K562 (cell line): ENCODE measurements around the gene AIG1. TPM values are rescaled to one million over a fixed set of nuclear protein-coding genes. Genes with fewer than 3 reads are reported as not detected.

Experiments used
- ATAC-seq: fragments of 200-7000 bp; cut with Tn5 transposase; 3 replicates; pipeline ENCODE4 v1.9.1; 2020; ENCODE audit warnings: moderate library complexity
- BruUV-seq: library from RNA; stranded (reverse); fragments of 400-500 nt; replicated peaks from 2 replicates; lab custom pipeline; 2021; lab: Mats Ljungman, UMichigan
- CTCF ChIA-PET: fragments of 300-600 bp; formaldehyde crosslinking; extraction: SDS; loops from one replicate; lab custom pipeline; 2021; ENCODE audit warnings: low intra/inter-chr PET ratio; lab: Yijun Ruan, JAX
- POLR2A ChIA-PET: fragments of 300-600, 350-650 bp; sonication (Branson Sonifier 250); formaldehyde crosslinking; extraction: SDS; loops from one replicate; lab custom pipeline; 2021; ENCODE audit warnings: antibody characterized with exemption, inconsistent platforms; lab: Yijun Ruan, JAX
- DNase-seq, 4 experiments: peaks; one replicate each; pipeline versions ENCODE4 v3.0.0 to v3.0.0-alpha.2; 2011 to 2018; ENCODE audit warnings: low spot score in 3 of 4, mixed read lengths in 3 of 4; ENCODE audit errors: extremely low read depth in 1 of 4
- FAIRE-seq: peaks from 2 replicates; lab custom pipeline; 2011; peaks lifted over from hg19 to GRCh38; lab: Jason Lieb, UNC
- H2AFZ ChIP-seq: 2 replicates; pipeline ENCODE4 v1.6.0; 2011; ENCODE audit warnings: low read depth, low read length, control low read depth, inconsistent platforms
- H3K27ac ChIP-seq: fragments of 200-600 bp; 3 replicates; pipeline ENCODE4 v1.8.0; 2011; ENCODE audit warnings: low read depth, mild to moderate bottlenecking, control low read depth, inconsistent platforms, low read length, moderate library complexity, mixed read lengths; ENCODE audit errors: extremely low read depth
- H3K27me3 ChIP-seq, 2 experiments: fragments of 300-600 bp in 1 of 2; 2 replicates in 1 of 2; 3 replicates in 1 of 2; pipeline versions ENCODE4 v1.6.0 to v1.8.0; 2011; ENCODE audit warnings: inconsistent platforms in 2 of 2, low read length in 2 of 2, mild to moderate bottlenecking in 1 of 2, mixed read lengths in 1 of 2, moderate library complexity in 1 of 2; ENCODE audit not compliant: control insufficient read depth in 2 of 2, insufficient read depth in 2 of 2
- H3K36me3 ChIP-seq: fragments of 300-600 bp; 3 replicates; pipeline ENCODE4 v1.8.0; 2011; ENCODE audit warnings: mild to moderate bottlenecking, low read length, inconsistent platforms; ENCODE audit not compliant: control insufficient read depth, insufficient read depth
- H3K4me1 ChIP-seq, 2 experiments: fragments of 200-600 bp in 1 of 2; replicated peaks in 1 of 2; 2 replicates in 1 of 2; 3 replicates in 1 of 2; pipeline versions ENCODE4 v1.5.1 to v1.8.0; 2011; ENCODE audit warnings: inconsistent platforms in 2 of 2, low read length in 2 of 2, mild to moderate bottlenecking in 1 of 2, mixed read lengths in 1 of 2, moderate library complexity in 1 of 2; ENCODE audit not compliant: control insufficient read depth in 2 of 2, insufficient read depth in 2 of 2
- H3K4me2 ChIP-seq: 2 replicates; pipeline ENCODE4 v1.6.1; 2011; ENCODE audit warnings: low read length, control low read depth, inconsistent platforms, mixed read lengths; ENCODE audit not compliant: insufficient read depth
- H3K4me3 ChIP-seq: fragments of 200-600 bp; sonication (generic), shearing (Covaris generic); 2 replicates; pipeline ENCODE4 v1.5.1; 2016; ENCODE audit warnings: control low read depth, inconsistent platforms
- H3K79me2 ChIP-seq: fragments of 200-600 bp; 3 replicates; pipeline ENCODE4 v1.8.0; 2011; ENCODE audit warnings: low read length, inconsistent platforms; ENCODE audit not compliant: control insufficient read depth, insufficient read depth
- H3K9ac ChIP-seq, 2 experiments: 2 replicates each; pipeline versions ENCODE4 v1.6.0 to v1.6.1; 2011; ENCODE audit warnings: low read depth in 2 of 2, low read length in 2 of 2, control low read depth in 1 of 2, inconsistent platforms in 1 of 2, mild to moderate bottlenecking in 1 of 2, mixed read lengths in 1 of 2; ENCODE audit not compliant: insufficient read depth in 1 of 2
- H3K9me1 ChIP-seq: one replicate; pipeline ENCODE4 v1.6.0; 2011; ENCODE audit warnings: inconsistent platforms, mild to moderate bottlenecking, low read length, moderate library complexity; ENCODE audit not compliant: control insufficient read depth, insufficient read depth
- H3K9me3 ChIP-seq: replicated peaks from 2 replicates; pipeline ENCODE4 v1.5.1; 2011; ENCODE audit warnings: low read depth, low read length, inconsistent platforms; ENCODE audit not compliant: control insufficient read depth, insufficient read depth
- H4K20me1 ChIP-seq: replicated peaks from 2 replicates; pipeline ENCODE4 v1.6.1; 2011; ENCODE audit warnings: low read length, inconsistent platforms, mixed read lengths; ENCODE audit not compliant: control insufficient read depth, insufficient read depth
- CEBPG ChIP-seq, 3 experiments: fragments of 200-800 bp in 1 of 3; sonication (Bioruptor generic) in 1 of 3; sonication (generic) in 1 of 3; formaldehyde crosslinking in 1 of 3; IDR thresholded peaks in 2 of 3; conservative IDR thresholded peaks in 1 of 3; 2 replicates each; pipeline versions ENCODE4 v1.6.1 to v1.8.0; 2016 to 2022; ENCODE audit warnings: missing compliant biosample characterization in 2 of 3, missing genetic modification characterization in 2 of 3, mild to moderate bottlenecking in 1 of 3, missing genetic modification reagents in 1 of 3
- E2F1 ChIP-seq: sonication (generic); formaldehyde crosslinking; IDR thresholded peaks from 2 replicates; pipeline ENCODE4 v1.8.1; 2023; ENCODE audit warnings: mild to moderate bottlenecking, missing genetic modification reagents, moderate library complexity
- E2F6 ChIP-seq, 2 experiments: IDR thresholded peaks; 2 replicates each; pipeline ENCODE4 v1.6.1; 2011; ENCODE audit warnings: borderline replicate concordance in 1 of 2, control low read depth in 1 of 2, low read depth in 1 of 2, low read length in 1 of 2, mild to moderate bottlenecking in 1 of 2, mixed read lengths in 1 of 2, moderate library complexity in 1 of 2; ENCODE audit not compliant: insufficient read depth in 1 of 2, insufficient read length in 1 of 2, poor library complexity in 1 of 2, severe bottlenecking in 1 of 2; ENCODE audit errors: extremely low read depth in 1 of 2
- E2F8 ChIP-seq: fragments of 450-650 bp; IDR thresholded peaks from 2 replicates; pipeline ENCODE4 v1.7.1; 2018; ENCODE audit warnings: mild to moderate bottlenecking, low read depth; ENCODE audit not compliant: partially characterized antibody
- HMGXB4 ChIP-seq: sonication (generic); formaldehyde crosslinking; IDR thresholded peaks from 2 replicates; pipeline ENCODE4 v1.8.1; 2023; ENCODE audit warnings: mild to moderate bottlenecking, missing genetic modification reagents
- OTX1 ChIP-seq: fragments of 450-650 bp; formaldehyde crosslinking; IDR thresholded peaks from 2 replicates; pipeline ENCODE4 v1.4.0; 2022; ENCODE audit warnings: mild to moderate bottlenecking
- RBM39 ChIP-seq: fragments of 200-400 bp; formaldehyde crosslinking; optimal IDR thresholded peaks from 2 replicates; pipeline ENCODE3; 2018; ENCODE audit warnings: low read depth, low read length
- TRIM25 ChIP-seq: fragments of 450-650 bp; IDR thresholded peaks from 2 replicates; pipeline ENCODE4 v1.7.0; 2016; ENCODE audit warnings: borderline replicate concordance
- ZNF280A ChIP-seq: fragments of 450-650 bp; IDR thresholded peaks from 2 replicates; pipeline ENCODE4 v1.6.1; 2018; ENCODE audit warnings: mild to moderate bottlenecking, low read depth; ENCODE audit not compliant: partially characterized antibody
- WGBS: fragments of 100-300 bp; shearing (Covaris generic); methylation state at CpG from one replicate; pipeline ENCODE4 v1.1.6; 2016; ENCODE audit warnings: low coverage, mixed read lengths; ENCODE audit not compliant: insufficient coverage; ENCODE audit errors: missing lambda C conversion rate; 5-methylcytosine and 5-hydroxymethylcytosine counted together
- in situ Hi-C: fragments of 300-500 bp; cut with MboI; formaldehyde crosslinking; loops from 4 replicates; pipeline ENCODE4 v1.15.0; 2018; ENCODE audit warnings: inconsistent platforms, mixed read lengths
- intact Hi-C: fragments of 100-400 bp; cut with micrococcal nuclease; formaldehyde crosslinking; loops from 2 replicates; pipeline ENCODE4 v1.14.2; 2022
- polyA plus RNA-seq, 8 experiments: library from polyadenylated mRNA; depleted of rRNA in 4 of 8; stranded (reverse) in 5 of 8; unstranded in 3 of 8; fragments of >200 nt; fragmentation: Nextera tagmentation in 2 of 8; fragmentation: Illumina TruSeq in 1 of 8; extraction: Ambion mirVana in 2 of 8; extraction: Trizol in 1 of 8; gene quantifications; 2 replicates each; pipeline versions ENCODE4 v1.2.1 to v1.2.3, GENCODE V29; 2011 to 2014; ENCODE audit warnings: inconsistent platforms in 1 of 8, missing spikeins in 1 of 8
- total RNA-seq, 7 experiments: library from RNA; depleted of rRNA in 6 of 7; stranded (reverse); fragments of >200 nt in 6 of 7; fragmentation: Illumina TruSeq in 2 of 7; extraction: Trizol in 2 of 7; gene quantifications; 2 replicates each; pipeline versions ENCODE4 v1.2.1 to v1.2.3, GENCODE V29; 2011 to 2021; ENCODE audit warnings: low replicate concordance in 1 of 7

The AIG1 gene
- total and polyA plus RNA-seq, 9 of the 15 experiments (the other 6 are each of a cell fraction or from before 2014, with no cell fraction given) = 74.8 to 333 (median 127) TPM

GRCh38 chr6:143100429-143100828 is 39.7 kb downstream of the AIG1 start:
- intact Hi-C loops = no loop called here
- H3K4me2 ChIP-seq = no peak overlapping the region
- H3K79me2 ChIP-seq = no peaks in the 10 kb centered on the region; the same call in 2 of the 3 replicates
- no peaks in the 10 kb centered on the region; a peak in 1 of 5 replicates for H3K4me1 ChIP-seq
- no peak overlapping the region for H3K9ac ChIP-seq
- no TSS peak for BruUV-seq
- H3K9me1 ChIP-seq = no peaks in the 10 kb centered on the region
- H3K4me3 ChIP-seq = no peak overlapping the region
- no peaks in the 10 kb centered on the region for H3K36me3 ChIP-seq
- CTCF ChIA-PET = no interaction called here
- H4K20me1 ChIP-seq = no peaks in the 10 kb centered on the region
- POLR2A ChIA-PET = no interaction called here
- FAIRE-seq = no peak
- WGBS = 44% methylated on average over 2 of the region's 2 CpGs
- no peak for DNase-seq
- no peak overlapping the region for H2AFZ ChIP-seq
- no peak overlapping the region for H3K27ac ChIP-seq
- H3K9me3 ChIP-seq = no peaks in the 10 kb centered on the region
- ATAC-seq = no peak
- H3K27me3 ChIP-seq = no peaks in the 10 kb centered on the region
- in situ Hi-C loops = no loop called here
- TF ChIP-seq E2F6 (IDR thresholded peaks at IDR 0.05; ENCODE audit: borderline replicate concordance in 1 of 2, extremely low read depth in 1 of 2, insufficient read depth in 1 of 2, insufficient read length in 1 of 2, low read depth in 1 of 2, low read length in 1 of 2, poor library complexity in 1 of 2, severe bottlenecking in 1 of 2) (no peak), ZNF280A (no peak), CEBPG (CRISPR knock-in tag; IDR thresholded peaks at IDR 0.05) (no peak), CEBPG (tag; conservative IDR thresholded peaks at IDR 0.05 in 1 of 2, IDR thresholded peaks at IDR 0.05 in 1 of 2) (peak; percentile 59 to 89; a peak in 3 of 4 replicates), RBM39 (no peak), HMGXB4 (CRISPR knock-in tag) (no peak), E2F1 (CRISPR knock-in tag) (no peak), E2F8 (no peak), OTX1 (no peak), TRIM25 (no peak)
